Loucy (cell line): ENCODE data around the gene CNPY1.

Source experiments
- CTCF ChIP-seq: fragments of 200-600 bp; sonication (generic); conservative IDR thresholded peaks from 2 replicates; pipeline ENCODE4 v1.5.1; 2014; ENCODE audit warnings: mild to moderate bottlenecking, antibody characterized with exemption, low read length
- EZH2phosphoT487 ChIP-seq: fragments of 200-600 bp; IDR thresholded peaks from 2 replicates; pipeline ENCODE4 v1.6.1; 2018; ENCODE audit warnings: antibody characterized with exemption, mild to moderate bottlenecking, moderate library complexity, borderline replicate concordance

- TF ChIP-seq CTCF (no peak), EZH2phosphoT487 (no peak)
Measured at GRCh38 chr7:155585532-155585895, 39.2 kb upstream of the CNPY1 start.
